Endothelial cell of umbilical vein (primary cell): ENCODE measurements around the gene BTAF1. TPM values are rescaled to one million over a fixed set of nuclear protein-coding genes. Genes with fewer than 3 reads are reported as not detected.

ENCODE experiments used
- BruUV-seq: library from RNA; stranded (reverse); fragments of 400-500 nt; replicated peaks from 2 replicates; lab custom pipeline; 2021; lab: Mats Ljungman, UMichigan
- CTCF ChIA-PET: fragments of 300-600, 350-600 bp; sonication (Branson Sonifier 250); formaldehyde crosslinking; loops from one replicate; lab custom pipeline; 2021; ENCODE audit warnings: antibody characterized with exemption, inconsistent platforms; lab: Charles Lee
- POLR2A ChIA-PET: fragments of 300-600, 350-600 bp; sonication (Branson Sonifier 250); formaldehyde crosslinking; loops from one replicate; lab custom pipeline; 2021; ENCODE audit warnings: antibody characterized with exemption, inconsistent platforms; lab: Charles Lee
- DNase-seq: peaks from one replicate; pipeline ENCODE4 v3.0.0-alpha.2; 2011; ENCODE audit warnings: low read depth, low spot score
- FAIRE-seq: peaks from 2 replicates; lab custom pipeline; 2011; peaks lifted over from hg19 to GRCh38; lab: Jason Lieb, UNC
- H2AFZ ChIP-seq: 2 replicates; pipeline ENCODE4 v1.6.0; 2012; ENCODE audit warnings: low read depth, low read length, control low read depth, inconsistent platforms
- H3K27ac ChIP-seq: 2 replicates; pipeline ENCODE4 v1.5.1; 2011; ENCODE audit warnings: low read depth, mild to moderate bottlenecking, control low read depth, low read length, moderate library complexity; ENCODE audit not compliant: insufficient read depth
- H3K27me3 ChIP-seq, 2 experiments: 2 replicates each; pipeline versions ENCODE4 v1.6.0 to v1.6.1; 2011; ENCODE audit warnings: low read length in 2 of 2, mixed read lengths in 1 of 2; ENCODE audit not compliant: control insufficient read depth in 2 of 2, insufficient read depth in 2 of 2
- H3K36me3 ChIP-seq, 2 experiments: 2 replicates in 1 of 2; 3 replicates in 1 of 2; pipeline ENCODE4 v1.5.1; 2011; ENCODE audit warnings: low read length in 2 of 2, mild to moderate bottlenecking in 1 of 2, moderate library complexity in 1 of 2; ENCODE audit not compliant: control insufficient read depth in 2 of 2, insufficient read depth in 2 of 2; ENCODE audit errors: extremely low read depth in 1 of 2
- H3K4me1 ChIP-seq: 3 replicates; pipeline ENCODE4 v1.5.1; 2011; ENCODE audit warnings: mild to moderate bottlenecking, low read length; ENCODE audit not compliant: control insufficient read depth, insufficient read depth; ENCODE audit errors: extremely low read depth
- H3K4me2 ChIP-seq: 2 replicates; pipeline ENCODE4 v1.6.1; 2011; ENCODE audit warnings: low read length, control low read depth, mixed read lengths; ENCODE audit not compliant: insufficient read depth
- H3K4me3 ChIP-seq, 3 experiments: fragments of 200-600 bp in 1 of 3; sonication (generic), shearing (Covaris generic) in 1 of 3; replicated peaks in 1 of 3; 2 replicates each; pipeline ENCODE4 v1.5.1; 2011 to 2016; ENCODE audit warnings: control low read depth in 3 of 3, low read length in 3 of 3, mild to moderate bottlenecking in 2 of 3, inconsistent platforms in 1 of 3, low read depth in 1 of 3, moderate library complexity in 1 of 3; ENCODE audit not compliant: insufficient read depth in 1 of 3
- H3K79me2 ChIP-seq: 2 replicates; pipeline ENCODE4 v1.6.0; 2012; ENCODE audit warnings: low read length, inconsistent platforms; ENCODE audit not compliant: control insufficient read depth, insufficient read depth
- H3K9ac ChIP-seq: replicated peaks from 2 replicates; pipeline ENCODE3; 2011; ENCODE audit warnings: low read length, control low read depth; ENCODE audit not compliant: insufficient read depth; ENCODE audit errors: extremely low read depth
- H3K9me1 ChIP-seq: replicated peaks from 3 replicates; pipeline ENCODE4 v1.6.0; 2011; ENCODE audit warnings: mild to moderate bottlenecking, low read length; ENCODE audit not compliant: control insufficient read depth, insufficient read depth; ENCODE audit errors: extremely low read depth
- H3K9me3 ChIP-seq: replicated peaks from 2 replicates; pipeline ENCODE4 v1.5.1; 2012; ENCODE audit warnings: low read length, inconsistent platforms; ENCODE audit not compliant: control insufficient read depth, insufficient read depth
- H4K20me1 ChIP-seq: replicated peaks from 2 replicates; pipeline ENCODE3; 2011; ENCODE audit warnings: mild to moderate bottlenecking, low read length; ENCODE audit not compliant: control insufficient read depth, insufficient read depth; ENCODE audit errors: extremely low read depth
- EZH2 ChIP-seq: IDR thresholded peaks from 2 replicates; pipeline ENCODE4 v1.6.1; 2012; ENCODE audit warnings: borderline replicate concordance, low read depth, mild to moderate bottlenecking, moderate library complexity, low read length, inconsistent platforms; ENCODE audit not compliant: severe bottlenecking
- GATA2 ChIP-seq: IDR thresholded peaks from 2 replicates; pipeline ENCODE4 v1.7.0; 2011; ENCODE audit warnings: low read depth, mild to moderate bottlenecking, moderate library complexity, mixed read lengths, low read length; ENCODE audit not compliant: insufficient read length, insufficient read depth
- JUN ChIP-seq: IDR thresholded peaks from 2 replicates; pipeline ENCODE4 v1.6.1; 2011; ENCODE audit warnings: borderline replicate concordance, low read depth; ENCODE audit not compliant: insufficient read length, insufficient read depth
- MYC ChIP-seq: IDR thresholded peaks from one replicate; pipeline ENCODE4 v1.6.1; 2011; ENCODE audit warnings: mild to moderate bottlenecking, low read depth, low read length
- POLR2A ChIP-seq: IDR thresholded peaks from 2 replicates; pipeline ENCODE4 v1.6.1; 2012; ENCODE audit warnings: low read depth, mild to moderate bottlenecking, control low read depth, low read length
- POLR2AphosphoS5 ChIP-seq: IDR thresholded peaks from 2 replicates; pipeline ENCODE4 v1.6.1; 2012; ENCODE audit warnings: low read depth, mild to moderate bottlenecking, control low read depth, low read length, moderate library complexity; ENCODE audit not compliant: insufficient read depth
- dilution Hi-C: fragments of 300-500 bp; cut with MboI; formaldehyde crosslinking; loops from one replicate; pipeline ENCODE4 v1.15.0; 2019; ENCODE audit warnings: low sequenced_read_pairs; ENCODE audit not compliant: extremely low pct_ligation_motif_present
- intact Hi-C: fragments of 100-400 bp; cut with micrococcal nuclease; formaldehyde crosslinking; loops from one replicate; pipeline ENCODE4 v1.10.0; 2022
- polyA plus RNA-seq, 4 experiments: library from polyadenylated mRNA; depleted of rRNA in 3 of 4; stranded (reverse) in 3 of 4; unstranded in 1 of 4; fragments of >200 nt; gene quantifications; 2 replicates each; pipeline versions ENCODE4 v1.2.1 to v1.2.3, GENCODE V29; 2011 to 2012; ENCODE audit warnings: missing spikeins in 1 of 4
- total RNA-seq: library from RNA; stranded (reverse); gene quantifications from 2 replicates; pipeline ENCODE4 v1.2.3, GENCODE V29; 2021
- TF ChIP-seq, protein P1 (sequence below): IDR thresholded peaks from 2 replicates; pipeline ENCODE4 v1.6.1; 2011; ENCODE audit not compliant: insufficient read depth, insufficient read length

The BTAF1 gene
- total and polyA plus RNA-seq, 2 donors (not counting 3 experiments of a cell fraction or from before 2014, with no cell fraction given), result 9.9 to 23.1 TPM

GRCh38 chr10:92038949-92039348, 115.4 kb downstream of the BTAF1 start:
- no peaks in the 10 kb centered on the region for H3K9me1 ChIP-seq
- FAIRE-seq, result no peak
- no peaks in the 10 kb centered on the region for H4K20me1 ChIP-seq
- intact Hi-C loops (no loop called here), dilution Hi-C loops (no loop called here)
- no peak overlapping the region for H2AFZ ChIP-seq
- no peak overlapping the region for H3K4me3 ChIP-seq
- DNase-seq, result no peak
- no peak overlapping the region for H3K9ac ChIP-seq
- no peaks in the 10 kb centered on the region for H3K4me1 ChIP-seq
- no peak for TF ChIP-seq JUN
- no peaks in the 10 kb centered on the region for H3K9me3 ChIP-seq
- H3K27ac ChIP-seq, result no peak overlapping the region
- no peaks in the 10 kb centered on the region for H3K27me3 ChIP-seq
- POLR2A ChIA-PET, result no interaction called here
- CTCF ChIA-PET, result interaction anchor here (1.7 kb wide), 1 partner anchor 14 kb away, joined by 3 read pairs; no protein-coding TSS in a partner anchor
- H3K36me3 ChIP-seq, result no peaks in the 10 kb centered on the region
- H3K4me2 ChIP-seq, result no peak overlapping the region
- H3K79me2 ChIP-seq, result no peaks in the 10 kb centered on the region
- no TSS peak for BruUV-seq

DNA sequence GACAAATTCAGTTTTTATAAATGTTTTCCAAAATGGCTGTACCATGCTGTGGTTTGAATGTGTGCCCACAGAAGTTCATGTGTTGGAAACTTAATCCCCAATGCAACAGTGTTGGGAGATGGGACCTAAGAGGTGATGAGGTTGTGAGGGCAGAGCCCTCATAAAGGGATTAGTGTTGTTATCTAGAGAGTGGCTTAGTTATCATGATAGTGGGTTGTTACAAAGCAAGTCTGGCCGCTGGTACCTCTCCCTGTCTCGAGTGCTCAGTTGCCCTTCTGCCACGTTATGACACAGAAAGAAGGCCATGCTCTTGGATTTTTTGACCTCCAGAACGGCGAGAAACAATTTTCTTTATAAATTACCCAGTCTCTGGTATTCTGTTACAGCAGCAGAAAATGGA, 119.0 kb downstream of the BTAF1 start:
- no peak overlapping the region for H2AFZ ChIP-seq
- no peaks in the 10 kb centered on the region for H3K36me3 ChIP-seq
- no peaks in the 10 kb centered on the region for H3K27me3 ChIP-seq
- no peaks in the 10 kb centered on the region for H3K9me1 ChIP-seq
- intact Hi-C loops (no loop called here), dilution Hi-C loops (no loop called here)
- H3K4me2 ChIP-seq, result no peak overlapping the region
- H3K4me1 ChIP-seq, result no peaks in the 10 kb centered on the region
- no peak overlapping the region for H3K4me3 ChIP-seq
- H3K9ac ChIP-seq, result no peak overlapping the region
- no TSS peak for BruUV-seq
- H3K9me3 ChIP-seq, result no peaks in the 10 kb centered on the region
- no peaks in the 10 kb centered on the region for H4K20me1 ChIP-seq
- TF ChIP-seq POLR2AphosphoS5 (no peak), MYC (no peak), GATA2 (no peak), POLR2A (no peak), JUN (no peak), EZH2 (no peak)
- TF ChIP-seq, protein P1, sequence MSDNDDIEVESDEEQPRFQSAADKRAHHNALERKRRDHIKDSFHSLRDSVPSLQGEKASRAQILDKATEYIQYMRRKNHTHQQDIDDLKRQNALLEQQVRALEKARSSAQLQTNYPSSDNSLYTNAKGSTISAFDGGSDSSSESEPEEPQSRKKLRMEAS, result no peak
- no peak overlapping the region for H3K27ac ChIP-seq
- CTCF ChIA-PET, result no interaction called here
- POLR2A ChIA-PET, result no interaction called here
- DNase-seq (no peak), FAIRE-seq (no peak)
- H3K79me2 ChIP-seq, result no peaks in the 10 kb centered on the region
